AG04450 (cell line): ENCODE data around the gene TRAK2. TPM values are rescaled to one million over a fixed set of nuclear protein-coding genes. Genes with fewer than 3 reads are reported as not detected.

Experiments
- CTCF ChIA-PET: fragments of 300-600, 350-600 bp; formaldehyde crosslinking; extraction: SDS; loops from one replicate; lab custom pipeline; 2022; ENCODE audit warnings: antibody characterized with exemption, inconsistent platforms; lab: Charles Lee
- POLR2A ChIA-PET: fragments of 350-600 bp; formaldehyde crosslinking; extraction: SDS; loops from one replicate; lab custom pipeline; 2021; ENCODE audit warnings: antibody characterized with exemption, inconsistent platforms; lab: Yijun Ruan, JAX
- DNase-seq: peaks from one replicate; pipeline ENCODE4 v3.0.0-alpha.2; 2011; ENCODE audit warnings: low read depth, low spot score
- H3K27ac ChIP-seq: one replicate; pipeline ENCODE4 v1.5.1; 2012; ENCODE audit warnings: low read depth, low read length, control low read depth
- H3K27me3 ChIP-seq: one replicate; pipeline ENCODE4 v1.6.0; 2012; ENCODE audit warnings: low read length; ENCODE audit not compliant: control insufficient read depth, insufficient read depth
- H3K4me3 ChIP-seq: 2 replicates; pipeline ENCODE4 v1.5.1; 2011; ENCODE audit warnings: mild to moderate bottlenecking, low read depth, low read length, control low read depth
- H3K9me3 ChIP-seq: 2 replicates; pipeline ENCODE4 v1.5.1; 2012; ENCODE audit warnings: low read length; ENCODE audit not compliant: control insufficient read depth, insufficient read depth
- CTCF ChIP-seq: IDR thresholded peaks from 2 replicates; pipeline ENCODE4 v1.5.1; 2011; ENCODE audit warnings: low read depth, low read length, control low read depth, inconsistent platforms
- polyA plus RNA-seq: library from polyadenylated mRNA; depleted of rRNA; stranded (reverse); fragments of >200 nt; gene quantifications from 2 replicates; pipeline ENCODE4 v1.2.3, GENCODE V29; 2011

TRAK2 gene
- polyA plus RNA-seq, 1 experiment: 38.4 TPM

GRCh38 chr2:201483342-201483741 lies 32.1 kb upstream of the TRAK2 start:
- H3K9me3 ChIP-seq: no peaks in the 10 kb centered on the region
- CTCF ChIA-PET: no interaction called here
- H3K27me3 ChIP-seq: no peaks in the 10 kb centered on the region
- no peak for TF ChIP-seq CTCF
- H3K27ac ChIP-seq: no peak overlapping the region
- H3K4me3 ChIP-seq: no peak overlapping the region
- DNase-seq: no peak
- POLR2A ChIA-PET: no interaction called here

GRCh38 chr2:201482543-201482942 lies 31.3 kb upstream of the TRAK2 start:
- ChIA-PET CTCF (interaction anchor here (0.6 kb wide), 1 partner anchor 103 kb away, joined by 3 read pairs; no protein-coding TSS in a partner anchor), POLR2A (no interaction called here)

DNA sequence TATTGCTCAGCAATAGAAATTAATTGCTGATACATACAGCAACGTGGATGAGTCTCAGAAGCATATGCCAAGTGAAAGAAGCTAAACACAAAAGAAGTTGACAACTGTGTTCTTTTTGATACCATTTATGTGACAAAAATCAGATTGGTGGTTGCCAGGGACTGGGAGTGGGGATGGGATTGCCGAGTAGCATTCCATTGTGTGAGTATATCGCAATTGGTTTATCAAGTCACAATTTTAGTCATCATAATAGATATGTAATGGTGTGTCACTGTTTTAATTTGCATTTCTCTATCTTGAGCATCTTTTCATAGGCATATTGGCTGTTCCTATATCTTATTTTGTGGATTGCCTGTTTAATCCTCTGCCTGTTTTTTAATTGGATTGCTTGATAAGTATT lies 21.2 kb upstream of the TRAK2 start:
- no peak for TF ChIP-seq CTCF
- CTCF ChIA-PET: no interaction called here
- Histone ChIP-seq H3K27ac (no peak overlapping the region), H3K27me3 (no peaks in the 10 kb centered on the region), H3K9me3 (no peaks in the 10 kb centered on the region), H3K4me3 (no peak overlapping the region)
- POLR2A ChIA-PET: no interaction called here
- DNase-seq: no peak

More at GRCh38 chr2:201482543-201482942, 31.3 kb upstream of the TRAK2 start:
- no peaks in the 10 kb centered on the region for H3K9me3 ChIP-seq
- no peaks in the 10 kb centered on the region for H3K27me3 ChIP-seq
- no peak for TF ChIP-seq CTCF
- H3K27ac ChIP-seq: no peak overlapping the region
- H3K4me3 ChIP-seq: no peak overlapping the region
- DNase-seq: no peak

- no peak for DNase-seq
- H3K4me3 ChIP-seq: no peak overlapping the region
- ChIA-PET POLR2A (no interaction called here), CTCF (no interaction called here)
- no peaks in the 10 kb centered on the region for H3K27me3 ChIP-seq
- H3K9me3 ChIP-seq: no peaks in the 10 kb centered on the region
- no peak overlapping the region for H3K27ac ChIP-seq
- TF ChIP-seq CTCF: no peak
Observed at GRCh38 chr2:201471732-201472393, 20.6 kb upstream of the TRAK2 start.

DNA sequence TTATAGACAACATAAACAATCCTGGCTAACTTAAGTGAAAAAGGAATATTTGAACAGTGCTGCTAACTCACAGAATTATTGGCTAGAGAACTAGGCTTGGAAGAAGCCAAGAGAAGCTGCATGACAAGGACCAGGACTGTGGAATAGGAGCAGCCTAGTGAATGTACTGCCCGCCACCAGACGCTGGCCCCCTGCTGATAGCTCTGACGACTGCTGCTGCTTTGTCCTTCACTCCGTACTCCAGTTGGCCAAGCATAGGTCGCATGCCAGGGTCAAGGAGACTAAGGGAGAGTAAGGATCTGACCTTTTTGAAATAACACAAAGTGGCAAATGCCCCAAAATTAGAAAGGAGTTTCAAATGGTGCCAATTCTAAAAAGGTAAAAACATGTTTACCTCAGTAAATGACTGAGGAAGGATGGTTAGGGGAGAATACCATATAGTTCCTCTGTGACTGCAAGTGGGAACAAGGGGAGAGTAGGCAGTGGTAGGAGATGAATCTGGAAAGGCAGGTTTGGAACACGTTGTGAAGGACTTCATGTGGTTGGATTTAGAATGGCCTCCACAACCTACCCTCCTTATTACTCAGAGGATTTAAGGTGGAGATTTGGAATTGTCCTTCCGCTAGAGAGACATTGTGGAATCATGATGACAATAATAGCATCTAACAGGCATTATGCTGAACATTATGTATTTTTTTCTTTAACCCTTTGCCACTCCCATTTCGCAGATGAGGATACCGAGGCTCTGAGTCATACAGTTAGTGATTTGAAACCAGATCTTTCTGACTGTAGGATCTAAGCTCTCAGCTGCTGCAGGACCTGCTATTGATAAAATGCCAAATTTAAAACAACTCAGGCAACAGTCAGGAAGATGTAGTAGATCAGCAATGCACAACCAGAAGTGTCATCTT lies 19.8 kb upstream of the TRAK2 start:
- POLR2A ChIA-PET: no interaction called here

More for the DNA sequence above, 19.8 kb upstream of the TRAK2 start:
- Histone ChIP-seq H3K27me3 (no peaks in the 10 kb centered on the region), H3K9me3 (no peaks in the 10 kb centered on the region), H3K27ac (no peak overlapping the region), H3K4me3 (no peak overlapping the region)
- no peak for DNase-seq
- CTCF ChIA-PET: interaction anchor here (0.7 kb wide), 1 partner anchor 72 kb away, joined by 3 read pairs; no protein-coding TSS in a partner anchor
- TF ChIP-seq CTCF: no peak
